PFSK-1 (cell line): ENCODE data around the gene HEMK1.

ENCODE experiments used
- POLR2AphosphoS5 ChIP-seq: IDR thresholded peaks from 2 replicates; pipeline ENCODE4 v1.6.1; 2012; ENCODE audit warnings: low read depth, mild to moderate bottlenecking, control low read depth, low read length, moderate library complexity
- TF ChIP-seq, protein P1 (sequence below), 2 experiments: IDR thresholded peaks; 2 replicates each; pipeline versions ENCODE4 v1.6.1 to v1.8.0; 2011 to 2012; ENCODE audit warnings: low read depth in 2 of 2, low read length in 2 of 2, control low read depth in 1 of 2, inconsistent platforms in 1 of 2, mild to moderate bottlenecking in 1 of 2, moderate library complexity in 1 of 2; ENCODE audit not compliant: insufficient read depth in 1 of 2

DNA sequence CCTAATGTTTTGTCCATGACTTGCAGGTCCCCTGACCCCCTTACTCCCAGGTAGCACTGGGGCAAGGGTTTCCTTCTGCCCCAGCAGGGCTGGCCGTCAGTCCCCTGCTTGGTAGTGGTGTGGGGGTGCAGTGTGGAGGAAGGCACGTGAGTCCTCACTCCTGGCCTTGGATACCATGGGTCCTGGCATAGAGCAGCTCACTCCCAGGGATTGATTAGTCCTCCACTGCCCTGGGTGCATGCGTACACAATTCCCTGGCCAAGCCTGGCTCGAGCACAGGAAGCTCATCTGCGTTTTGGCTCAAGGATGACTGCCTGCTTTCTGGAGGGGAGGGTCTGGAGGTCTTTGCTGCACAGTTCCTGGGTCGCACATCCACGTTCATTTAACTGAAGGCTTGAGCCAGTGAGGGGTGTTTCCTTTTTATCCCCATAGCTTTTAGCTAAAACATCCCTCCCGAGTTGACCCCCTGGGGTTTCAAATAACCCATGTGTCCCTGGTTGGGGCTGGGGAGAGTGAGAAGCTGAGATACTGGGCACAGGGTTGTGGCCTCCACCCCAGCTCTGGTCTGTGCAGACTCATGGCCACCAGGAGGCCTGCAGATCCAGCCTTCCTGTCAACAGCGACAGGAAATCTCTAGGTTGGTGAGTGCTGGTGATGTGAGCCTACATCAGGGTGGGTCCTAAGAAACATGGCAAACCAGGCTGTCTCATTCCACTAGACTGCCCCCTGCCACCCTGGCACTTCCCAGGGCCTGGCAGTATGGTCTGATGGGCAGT lies 11.5 kb downstream of the HEMK1 start:
- TF ChIP-seq, protein P1, sequence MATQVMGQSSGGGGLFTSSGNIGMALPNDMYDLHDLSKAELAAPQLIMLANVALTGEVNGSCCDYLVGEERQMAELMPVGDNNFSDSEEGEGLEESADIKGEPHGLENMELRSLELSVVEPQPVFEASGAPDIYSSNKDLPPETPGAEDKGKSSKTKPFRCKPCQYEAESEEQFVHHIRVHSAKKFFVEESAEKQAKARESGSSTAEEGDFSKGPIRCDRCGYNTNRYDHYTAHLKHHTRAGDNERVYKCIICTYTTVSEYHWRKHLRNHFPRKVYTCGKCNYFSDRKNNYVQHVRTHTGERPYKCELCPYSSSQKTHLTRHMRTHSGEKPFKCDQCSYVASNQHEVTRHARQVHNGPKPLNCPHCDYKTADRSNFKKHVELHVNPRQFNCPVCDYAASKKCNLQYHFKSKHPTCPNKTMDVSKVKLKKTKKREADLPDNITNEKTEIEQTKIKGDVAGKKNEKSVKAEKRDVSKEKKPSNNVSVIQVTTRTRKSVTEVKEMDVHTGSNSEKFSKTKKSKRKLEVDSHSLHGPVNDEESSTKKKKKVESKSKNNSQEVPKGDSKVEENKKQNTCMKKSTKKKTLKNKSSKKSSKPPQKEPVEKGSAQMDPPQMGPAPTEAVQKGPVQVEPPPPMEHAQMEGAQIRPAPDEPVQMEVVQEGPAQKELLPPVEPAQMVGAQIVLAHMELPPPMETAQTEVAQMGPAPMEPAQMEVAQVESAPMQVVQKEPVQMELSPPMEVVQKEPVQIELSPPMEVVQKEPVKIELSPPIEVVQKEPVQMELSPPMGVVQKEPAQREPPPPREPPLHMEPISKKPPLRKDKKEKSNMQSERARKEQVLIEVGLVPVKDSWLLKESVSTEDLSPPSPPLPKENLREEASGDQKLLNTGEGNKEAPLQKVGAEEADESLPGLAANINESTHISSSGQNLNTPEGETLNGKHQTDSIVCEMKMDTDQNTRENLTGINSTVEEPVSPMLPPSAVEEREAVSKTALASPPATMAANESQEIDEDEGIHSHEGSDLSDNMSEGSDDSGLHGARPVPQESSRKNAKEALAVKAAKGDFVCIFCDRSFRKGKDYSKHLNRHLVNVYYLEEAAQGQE (IDR thresholded peaks at IDR 0.05; ENCODE audit: insufficient read depth in 1 of 2, low read depth in 2 of 2, low read length in 2 of 2) = no peak
- TF ChIP-seq POLR2AphosphoS5 = no peak
